NT2/D1 (cell line): ENCODE results near the gene PLCH2.

Experiments used
- SUZ12 ChIP-seq: IDR thresholded peaks from 2 replicates; pipeline ENCODE4 v1.6.1; 2011; ENCODE audit not compliant: insufficient read length, insufficient read depth; ENCODE audit errors: extremely low read depth
- YY1 ChIP-seq: IDR thresholded peaks from 2 replicates; pipeline ENCODE4 v1.6.1; 2011; ENCODE audit not compliant: insufficient read length, insufficient read depth
- ZNF274 ChIP-seq: IDR thresholded peaks from 2 replicates; pipeline ENCODE4 v1.6.1; 2011; ENCODE audit warnings: mild to moderate bottlenecking, low read depth, low read length

- TF ChIP-seq ZNF274 (no peak), SUZ12 (no peak), YY1 (no peak)
Measured at GRCh38 chr1:2538376-2538775, 62.3 kb downstream of the PLCH2 start.
